ENCODE results near the gene PDGFA.
A peak's percentile ranks its signal among the peaks of the same experiment; 100 is the strongest.

The PDGFA gene

DNA sequence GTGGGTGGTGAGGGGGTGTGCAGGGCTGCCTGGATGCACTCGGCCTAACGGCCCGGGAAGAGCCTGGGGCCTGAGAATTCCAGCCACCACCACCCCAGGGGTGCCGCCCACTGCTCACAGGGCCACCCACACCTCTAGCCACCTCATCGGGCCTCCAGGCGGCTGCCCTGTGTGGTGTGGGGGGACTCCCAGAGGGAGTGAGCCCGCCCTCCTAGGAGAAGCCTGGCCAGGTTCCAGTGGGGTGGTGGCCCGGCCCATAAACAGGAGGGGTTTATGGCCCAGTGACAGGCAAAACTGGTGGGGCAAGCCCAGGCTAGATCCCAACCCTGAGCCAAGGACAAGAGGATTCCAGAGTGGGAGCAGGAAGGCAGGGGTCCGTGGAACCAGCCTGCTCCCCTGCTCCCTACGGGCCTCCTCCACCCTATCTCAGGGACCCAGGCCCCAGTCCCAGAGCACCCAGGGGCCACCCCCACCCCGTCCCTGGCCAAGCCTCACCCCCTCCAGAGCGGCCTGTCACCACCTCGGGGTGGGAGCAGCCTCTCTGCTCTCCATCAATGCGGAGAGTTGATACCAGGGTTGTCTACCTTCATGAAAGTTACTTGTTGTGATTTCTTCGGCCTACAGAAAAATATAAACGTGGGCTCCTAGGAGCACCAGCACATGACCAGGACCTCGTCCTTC, 20.2 kb upstream of the PDGFA start:
- H3K27ac ChIP-seq = no peak overlapping the region
- DNase-seq = no peak
- TF ChIP-seq, protein P1, sequence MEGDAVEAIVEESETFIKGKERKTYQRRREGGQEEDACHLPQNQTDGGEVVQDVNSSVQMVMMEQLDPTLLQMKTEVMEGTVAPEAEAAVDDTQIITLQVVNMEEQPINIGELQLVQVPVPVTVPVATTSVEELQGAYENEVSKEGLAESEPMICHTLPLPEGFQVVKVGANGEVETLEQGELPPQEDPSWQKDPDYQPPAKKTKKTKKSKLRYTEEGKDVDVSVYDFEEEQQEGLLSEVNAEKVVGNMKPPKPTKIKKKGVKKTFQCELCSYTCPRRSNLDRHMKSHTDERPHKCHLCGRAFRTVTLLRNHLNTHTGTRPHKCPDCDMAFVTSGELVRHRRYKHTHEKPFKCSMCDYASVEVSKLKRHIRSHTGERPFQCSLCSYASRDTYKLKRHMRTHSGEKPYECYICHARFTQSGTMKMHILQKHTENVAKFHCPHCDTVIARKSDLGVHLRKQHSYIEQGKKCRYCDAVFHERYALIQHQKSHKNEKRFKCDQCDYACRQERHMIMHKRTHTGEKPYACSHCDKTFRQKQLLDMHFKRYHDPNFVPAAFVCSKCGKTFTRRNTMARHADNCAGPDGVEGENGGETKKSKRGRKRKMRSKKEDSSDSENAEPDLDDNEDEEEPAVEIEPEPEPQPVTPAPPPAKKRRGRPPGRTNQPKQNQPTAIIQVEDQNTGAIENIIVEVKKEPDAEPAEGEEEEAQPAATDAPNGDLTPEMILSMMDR (IDR thresholded peaks at IDR 0.05; ENCODE audit: low read depth, low read length, missing control alignments) = no peak
- H3K36me3 ChIP-seq (replicated peaks) = no peaks in the 10 kb centered on the region
- in situ Hi-C loops (cut with HindIII; ENCODE audit: low pct_ligation_motif_present, low sequenced_read_pairs) = no loop called here
- H3K4me3 ChIP-seq (ENCODE audit: low read depth, low read length) = no peak overlapping the region
- no peaks in the 10 kb centered on the region for H3K27me3 ChIP-seq (replicated peaks)

DNA sequence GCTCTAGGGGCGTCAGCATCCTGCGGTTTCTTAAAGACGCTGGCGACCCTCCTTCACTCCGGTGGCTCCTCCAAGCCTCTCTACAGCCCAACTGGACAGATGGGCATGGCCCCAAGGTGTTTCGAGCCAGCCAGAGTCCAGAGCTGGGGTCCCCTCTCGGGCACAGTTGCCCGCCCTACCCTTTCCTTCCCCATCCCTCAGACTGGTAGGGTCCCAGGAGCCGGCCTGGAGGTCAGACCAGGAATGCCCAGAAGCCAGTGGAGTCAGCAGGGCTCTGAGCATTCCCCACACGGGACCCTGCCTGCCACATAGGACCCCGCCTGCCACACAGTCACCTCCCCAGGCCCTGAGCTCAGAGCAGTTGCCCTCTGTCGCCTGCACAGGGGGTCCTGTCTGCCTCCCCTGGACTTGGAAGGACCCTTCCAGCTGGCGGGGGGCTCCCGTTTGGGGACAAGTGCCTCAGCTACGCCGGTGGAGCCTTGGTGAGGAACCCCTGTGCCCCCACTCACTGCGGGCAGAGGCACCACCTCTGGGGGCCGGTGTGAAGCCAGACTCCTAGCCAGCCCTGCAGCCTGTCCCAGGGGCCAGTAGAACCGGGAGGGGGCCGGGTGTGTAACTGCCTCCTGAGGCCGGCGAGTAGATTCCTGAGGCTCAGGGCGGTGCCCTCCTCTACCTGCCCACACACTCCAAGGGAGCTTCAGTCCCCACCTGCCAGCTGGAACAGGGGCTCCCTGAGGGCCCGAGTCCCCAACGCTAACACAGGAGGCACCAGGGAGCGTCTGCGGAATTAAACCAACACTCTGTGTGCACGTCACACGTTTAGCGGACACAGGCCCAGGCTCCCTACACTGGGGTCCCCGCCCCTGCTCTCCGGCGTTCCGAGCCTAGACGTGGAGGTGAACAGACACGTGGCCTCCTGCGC, 19.4 kb upstream of the PDGFA start:
- no peak overlapping the region for H3K4me3 ChIP-seq (ENCODE audit: low read depth, low read length)
- H3K27ac ChIP-seq = peak overlapping the region; percentile 57
- TF ChIP-seq, protein P1 (IDR thresholded peaks at IDR 0.05; ENCODE audit: low read depth, low read length, missing control alignments) = no peak
- DNase-seq = no peak
- no peaks in the 10 kb centered on the region for H3K36me3 ChIP-seq (replicated peaks)
- no peaks in the 10 kb centered on the region for H3K27me3 ChIP-seq (replicated peaks)
- in situ Hi-C loops (cut with HindIII; ENCODE audit: low pct_ligation_motif_present, low sequenced_read_pairs) = no loop called here

DNA sequence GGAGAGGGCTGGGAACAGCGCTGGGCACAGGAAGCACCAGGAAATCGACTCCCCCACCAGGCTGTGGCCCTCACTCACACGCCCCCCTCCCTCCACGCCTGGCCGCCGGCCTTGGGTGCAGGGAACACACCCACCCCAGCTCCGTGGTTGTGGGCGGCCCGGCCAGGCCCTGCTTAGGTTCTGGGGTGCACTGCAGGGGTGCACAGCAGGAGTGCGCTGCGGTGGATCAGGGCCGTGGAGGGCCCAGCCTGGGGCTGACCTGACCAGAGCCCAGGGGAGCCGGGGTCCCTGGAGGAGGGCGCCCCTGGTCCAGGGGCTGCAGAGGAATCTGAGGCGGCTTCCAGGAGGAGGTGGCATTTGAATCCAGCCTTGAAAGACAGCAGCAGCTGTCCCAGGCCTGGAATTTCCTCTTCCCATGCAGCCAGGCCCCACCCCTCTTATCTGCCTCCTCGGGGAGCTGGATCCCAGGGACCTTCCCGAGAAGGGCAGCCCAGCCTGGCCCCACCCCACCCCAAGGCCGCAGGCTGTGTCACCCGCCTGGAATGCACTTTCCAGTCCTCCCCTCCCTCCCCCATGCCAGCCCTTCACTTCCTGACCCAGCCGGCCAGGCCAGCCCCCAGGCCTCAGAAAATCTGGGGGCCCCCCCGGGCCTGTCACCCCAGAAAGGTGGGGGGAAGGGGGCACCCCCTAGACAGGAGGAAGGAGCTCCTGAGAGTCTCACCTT, 18.4 kb upstream of the PDGFA start:
- in situ Hi-C loops (cut with HindIII; ENCODE audit: low pct_ligation_motif_present, low sequenced_read_pairs) = no loop called here
- DNase-seq = peak; percentile 67
- H3K27me3 ChIP-seq (replicated peaks) = no peaks in the 10 kb centered on the region
- H3K27ac ChIP-seq = peak overlapping the region; percentile 57
- no peak overlapping the region for H3K4me3 ChIP-seq (ENCODE audit: low read depth, low read length)
- H3K36me3 ChIP-seq (replicated peaks) = no peaks in the 10 kb centered on the region
- TF ChIP-seq, protein P1 (IDR thresholded peaks at IDR 0.05; ENCODE audit: low read depth, low read length, missing control alignments) = no peak

DNA sequence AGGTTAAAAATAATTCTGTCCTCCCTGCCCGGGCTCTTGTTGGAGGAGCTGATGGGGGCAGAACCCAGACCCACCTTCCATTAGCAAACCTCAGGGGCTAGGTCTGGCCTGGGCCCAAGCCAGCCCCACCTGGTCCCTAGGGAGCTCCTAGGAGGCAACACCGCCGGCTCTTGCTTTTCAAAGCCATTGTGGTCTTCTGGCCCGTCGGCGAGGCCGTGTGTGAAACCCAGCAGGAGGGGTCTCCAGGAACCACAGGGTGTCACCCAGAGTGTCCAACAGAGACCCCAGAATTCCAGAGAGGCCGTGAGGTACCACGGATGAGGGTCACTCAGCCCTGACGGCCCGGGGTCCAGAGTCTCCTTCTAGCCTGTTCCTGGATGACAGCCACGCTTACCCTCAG, 16.6 kb upstream of the PDGFA start:
- in situ Hi-C loops (cut with HindIII; ENCODE audit: low pct_ligation_motif_present, low sequenced_read_pairs) = no loop called here
- no peak for DNase-seq
- H3K27ac ChIP-seq = no peak overlapping the region
- TF ChIP-seq, protein P1 (IDR thresholded peaks at IDR 0.05; ENCODE audit: low read depth, low read length, missing control alignments) = no peak
- H3K36me3 ChIP-seq (replicated peaks) = no peaks in the 10 kb centered on the region
- H3K4me3 ChIP-seq (ENCODE audit: low read depth, low read length) = no peak overlapping the region
- no peaks in the 10 kb centered on the region for H3K27me3 ChIP-seq (replicated peaks)

DNA sequence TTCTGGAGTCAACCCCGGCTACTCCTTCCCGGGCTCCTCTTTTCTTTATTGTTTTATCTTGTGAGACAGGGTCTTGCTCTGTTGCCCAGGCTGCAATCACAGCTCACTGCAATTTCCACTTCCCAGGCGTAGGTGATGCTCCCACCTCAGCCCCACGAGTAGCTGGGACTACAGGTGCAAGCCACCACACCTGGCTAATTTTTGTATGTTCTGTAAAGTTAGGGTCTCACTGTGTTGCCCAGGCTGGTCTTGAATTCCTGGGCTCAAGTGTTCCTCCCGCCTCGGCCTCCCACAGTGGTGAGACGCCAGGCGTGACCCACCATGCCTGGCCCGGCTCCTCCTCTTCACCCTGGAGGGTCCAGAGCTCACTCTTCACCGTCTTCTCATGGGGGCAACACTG, 15.3 kb upstream of the PDGFA start:
- no peak overlapping the region for H3K27ac ChIP-seq
- no peaks in the 10 kb centered on the region for H3K36me3 ChIP-seq (replicated peaks)
- H3K27me3 ChIP-seq (replicated peaks) = no peaks in the 10 kb centered on the region
- in situ Hi-C loops (cut with HindIII; ENCODE audit: low pct_ligation_motif_present, low sequenced_read_pairs) = no loop called here
- no peak overlapping the region for H3K4me3 ChIP-seq (ENCODE audit: low read depth, low read length)
- no peak for DNase-seq
- TF ChIP-seq, protein P1 (IDR thresholded peaks at IDR 0.05; ENCODE audit: low read depth, low read length, missing control alignments) = no peak

Data from brain microvascular endothelial cell (primary cell).